Putamen (tissue), 1 donor: Measurements from ENCODE around the gene SYK.

Experiments used
- DNase-seq: peaks from one replicate; pipeline ENCODE4 v3.0.0-alpha.2; 2016; ENCODE audit warnings: low spot score

Gene SYK

DNA sequence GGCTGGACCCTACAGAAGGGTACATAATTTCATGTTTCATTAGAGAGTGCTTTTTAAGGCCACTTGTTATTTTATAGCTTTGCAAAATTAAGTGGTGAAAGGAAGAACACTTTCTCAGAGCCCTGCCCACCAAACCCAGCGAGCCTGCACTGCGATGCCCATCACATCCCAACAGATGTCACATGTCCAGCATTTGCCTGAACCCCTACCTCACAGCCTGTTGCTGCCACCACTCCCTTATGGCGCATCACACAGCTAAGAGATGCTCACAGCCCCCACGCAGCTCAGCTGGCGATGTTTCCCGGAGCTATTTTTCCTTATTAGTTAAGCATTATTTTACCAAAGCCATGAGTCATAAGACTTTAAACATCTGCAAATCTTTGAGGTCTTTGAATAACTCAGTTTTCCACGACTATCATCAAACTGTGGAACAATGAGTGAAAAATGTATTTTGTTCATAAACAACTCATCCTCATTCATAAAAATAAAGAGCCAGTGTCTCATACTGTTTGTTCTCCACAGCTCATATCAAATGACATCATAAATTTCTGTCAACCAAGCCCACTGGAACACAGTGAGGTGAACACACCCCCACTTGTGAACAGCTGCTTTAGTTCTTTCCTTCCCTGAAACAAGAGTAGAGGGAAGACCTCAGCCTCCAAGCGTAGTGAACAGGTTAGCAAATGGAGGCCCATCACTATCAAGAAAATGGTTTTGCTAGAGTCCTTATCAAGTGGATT is 104.9 kb downstream of the SYK start:
- no peak for DNase-seq

DNA sequence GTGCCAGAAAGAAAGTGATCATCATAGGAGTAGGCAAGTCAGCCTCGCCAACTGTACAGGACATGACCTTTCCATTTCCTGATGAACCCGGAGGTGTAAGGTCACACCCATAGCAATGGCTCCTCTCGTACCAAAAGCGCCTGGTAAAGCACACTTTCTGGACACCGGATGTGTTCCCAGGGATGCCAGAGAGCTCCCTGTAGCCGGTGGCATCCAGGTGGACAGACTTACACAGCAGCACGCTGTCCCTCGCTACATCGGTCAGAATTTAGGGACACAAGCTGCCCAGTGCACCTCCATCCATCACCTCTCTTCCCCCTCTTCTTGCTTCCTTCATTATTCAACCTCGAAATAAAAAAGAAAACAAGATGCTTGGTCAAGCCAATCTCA is 105.4 kb downstream of the SYK start:
- DNase-seq: no peak

DNA sequence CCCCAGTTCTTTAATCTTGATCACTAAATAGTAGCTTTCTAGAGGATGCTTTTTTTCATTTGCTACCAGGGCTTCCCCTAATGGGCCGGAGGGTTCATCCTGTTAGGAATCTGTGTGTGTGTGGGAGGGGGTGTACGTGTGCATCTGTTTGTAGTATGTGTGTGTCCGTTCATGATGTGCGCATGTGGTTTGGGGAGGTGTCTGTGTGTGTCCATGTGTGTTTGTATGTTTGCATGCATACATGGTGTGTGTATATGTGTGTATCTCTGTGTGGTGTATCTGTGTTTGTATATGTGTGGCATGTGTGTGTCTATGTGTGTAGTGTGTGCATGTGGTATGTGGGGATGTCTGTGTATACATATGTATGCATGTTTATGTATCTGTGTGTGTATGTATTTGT is 106.2 kb downstream of the SYK start:
- no peak for DNase-seq

DNA sequence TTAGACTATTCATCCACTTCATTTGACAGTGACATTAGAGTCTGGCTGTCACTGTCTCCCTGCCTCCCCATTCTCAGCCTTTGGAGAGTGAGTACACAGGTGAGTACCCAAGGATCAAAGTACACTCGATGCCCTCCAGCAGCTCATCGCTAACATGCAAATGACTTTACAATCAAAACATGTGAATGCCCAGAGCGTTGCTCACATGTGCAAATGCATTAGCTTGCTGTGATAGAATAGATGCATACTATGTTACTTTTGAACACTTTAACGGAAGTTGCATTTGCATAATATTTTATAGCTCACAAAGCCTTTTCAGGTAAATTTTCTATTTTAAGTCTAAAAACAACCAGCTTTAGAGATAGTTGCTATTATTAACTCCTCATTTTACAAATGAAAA is 107.6 kb downstream of the SYK start:
- no peak for DNase-seq

DNA sequence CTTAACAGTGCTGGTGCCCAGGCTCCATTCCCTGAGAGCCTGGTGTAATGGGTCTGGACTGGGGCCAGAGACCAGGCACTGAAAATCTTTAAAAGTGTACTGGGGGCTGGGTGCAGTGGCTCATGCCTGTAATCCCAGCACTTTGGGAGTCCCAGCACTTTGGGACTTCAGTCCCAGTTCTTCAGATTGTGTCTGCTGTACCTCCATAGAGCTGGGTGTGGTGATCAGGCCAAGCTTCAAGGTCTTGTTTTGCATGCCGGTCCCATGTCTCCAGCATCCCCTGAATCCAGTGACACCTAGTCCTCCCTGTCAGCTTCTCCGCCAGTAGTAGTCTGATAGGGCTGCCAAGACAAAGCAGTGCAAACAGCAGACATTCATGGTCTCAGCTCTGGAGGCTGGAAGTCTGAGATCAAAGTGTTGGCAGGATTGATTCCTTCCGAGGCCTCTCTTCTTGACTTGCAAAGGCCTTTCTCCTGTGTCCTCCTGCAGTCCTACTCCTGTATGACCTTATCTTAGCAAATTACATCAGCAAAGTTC is 108.2 kb downstream of the SYK start:
- no peak for DNase-seq

DNA sequence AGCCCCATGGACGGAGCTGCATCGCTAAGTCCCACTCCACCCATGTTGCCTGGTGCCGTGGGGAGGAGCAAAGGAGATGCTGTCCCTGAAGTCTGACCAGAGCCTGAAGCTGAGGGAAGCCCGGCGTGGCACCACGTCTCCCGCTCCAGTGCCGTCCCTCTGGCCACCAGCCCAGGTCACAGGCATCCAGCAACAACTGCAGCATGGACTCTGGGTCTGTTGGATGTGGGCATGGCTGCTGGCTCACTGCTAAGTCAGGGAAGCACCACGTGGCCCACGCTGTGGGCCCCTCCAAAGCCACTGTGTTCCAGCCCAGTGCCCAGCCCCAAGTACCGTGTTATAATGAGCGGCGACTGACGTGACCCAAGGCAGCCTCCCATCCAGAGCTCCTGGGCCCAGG is 112.6 kb downstream of the SYK start:
- no peak for DNase-seq

DNA sequence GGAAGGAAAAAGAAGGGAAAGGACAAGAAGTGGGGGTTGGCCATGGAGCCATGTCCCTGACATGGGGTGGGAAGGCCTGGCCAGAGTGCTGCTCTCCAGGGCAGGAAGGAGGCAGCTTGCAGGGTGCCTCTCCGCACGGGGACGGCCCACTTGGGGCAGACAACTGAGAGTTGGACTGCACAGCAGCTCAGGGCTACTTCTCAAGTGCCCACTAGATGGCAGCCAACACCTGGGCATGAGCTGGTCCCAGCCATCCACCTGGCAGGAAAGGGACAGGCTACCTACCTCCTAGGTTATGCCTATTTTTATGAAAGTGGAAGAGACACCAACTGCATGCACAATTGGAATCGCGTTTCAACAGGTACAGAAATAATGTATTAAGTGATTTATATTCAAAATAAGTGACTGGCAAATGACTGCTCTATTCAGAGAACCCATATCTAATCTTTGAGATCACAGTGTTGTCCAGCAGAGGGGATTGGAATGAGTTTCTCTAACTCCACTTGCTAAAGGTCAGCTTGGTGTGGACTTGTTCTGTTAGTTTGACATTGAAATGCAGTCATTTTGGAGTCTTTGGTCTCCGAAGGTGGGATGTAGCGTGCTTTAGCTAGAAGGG is 113.4 kb downstream of the SYK start:
- DNase-seq: peak; percentile 46

DNA sequence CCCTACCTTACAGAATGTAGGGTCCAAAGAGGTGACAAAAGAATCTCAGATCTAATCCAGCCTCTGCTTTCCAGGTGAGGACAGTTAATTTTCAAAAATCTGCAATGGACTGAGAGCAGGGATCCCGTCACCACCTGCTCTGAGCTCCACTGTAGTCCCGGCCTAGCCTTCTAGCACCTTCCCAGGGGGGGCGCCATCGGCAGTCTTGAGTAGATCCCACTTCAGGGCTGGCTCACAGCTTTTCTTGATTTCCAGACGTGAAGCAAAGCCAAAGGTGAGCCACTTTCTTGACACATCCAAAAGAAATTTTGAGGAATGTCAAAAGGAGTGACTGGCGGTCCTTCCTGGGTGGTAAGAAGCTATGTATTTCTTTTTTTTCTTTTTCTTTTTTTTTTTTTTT is 114.1 kb downstream of the SYK start:
- no peak for DNase-seq

DNA sequence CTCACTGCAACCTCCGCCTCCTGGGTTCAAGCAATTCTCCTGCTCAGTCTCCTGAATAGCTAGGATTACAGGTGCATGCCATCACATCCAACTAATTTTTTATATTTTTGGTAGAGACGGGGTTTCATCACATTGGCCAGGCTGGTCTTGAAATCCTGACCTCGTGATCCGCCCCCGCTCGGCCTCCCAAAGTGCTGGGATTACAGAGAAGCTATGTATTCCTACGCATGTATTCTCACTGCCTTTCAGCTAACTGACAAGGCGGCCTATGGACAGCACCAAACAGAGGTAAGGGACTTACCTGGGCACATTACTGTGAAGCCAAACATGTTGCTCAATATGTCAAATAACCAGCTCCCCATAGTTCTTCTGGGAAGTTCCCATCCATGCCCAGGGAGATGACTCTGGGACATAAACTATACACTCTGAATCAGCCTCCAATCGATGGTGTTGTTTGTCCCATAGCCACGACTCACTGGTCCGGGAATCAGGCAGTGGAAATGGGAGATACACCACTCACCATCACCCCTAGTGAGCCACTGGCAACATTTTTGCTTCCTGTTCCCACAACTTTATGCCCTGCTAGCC is 114.6 kb downstream of the SYK start:
- DNase-seq: no peak

DNA sequence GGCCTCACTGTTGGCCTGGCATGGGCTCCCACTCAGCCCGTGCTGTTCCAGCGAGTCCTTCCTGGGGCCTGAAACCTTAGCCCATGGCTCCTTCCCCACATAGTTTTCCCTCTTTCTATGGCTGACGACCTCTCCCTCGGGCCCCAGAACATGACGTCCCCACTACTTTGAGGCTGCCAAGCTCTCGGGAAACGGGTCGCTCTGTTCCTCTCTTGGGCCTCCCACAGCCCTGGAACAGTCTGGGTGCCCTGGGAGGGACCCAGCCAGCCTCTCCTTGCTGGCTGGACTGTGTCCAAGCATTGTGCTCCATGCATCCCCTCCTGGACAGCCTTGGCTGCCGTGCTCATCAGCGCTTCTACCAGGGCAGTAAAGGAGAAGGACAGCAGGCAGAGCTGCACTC is 118.3 kb downstream of the SYK start:
- DNase-seq: peak; percentile 7

DNA sequence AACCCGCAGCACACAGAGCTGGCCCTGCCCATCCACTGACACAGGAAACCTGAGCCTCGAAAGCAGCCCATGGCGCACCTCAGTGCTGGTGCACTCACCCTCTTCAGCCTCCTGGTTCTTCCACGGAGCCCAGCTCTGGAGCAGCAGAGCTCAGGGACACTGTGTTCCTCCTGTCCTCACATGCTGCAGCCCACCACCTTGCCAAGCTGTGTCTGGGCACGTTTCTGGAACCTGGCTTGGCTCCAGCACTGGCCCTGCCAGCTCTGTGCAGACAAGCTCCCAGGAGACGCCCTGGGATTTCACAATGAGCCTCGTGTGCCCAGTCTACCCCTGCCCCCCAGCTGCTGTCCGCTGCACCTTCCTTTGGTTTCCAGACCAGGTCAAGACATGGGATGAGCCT is 119.5 kb downstream of the SYK start:
- peak; percentile 9 for DNase-seq

DNA sequence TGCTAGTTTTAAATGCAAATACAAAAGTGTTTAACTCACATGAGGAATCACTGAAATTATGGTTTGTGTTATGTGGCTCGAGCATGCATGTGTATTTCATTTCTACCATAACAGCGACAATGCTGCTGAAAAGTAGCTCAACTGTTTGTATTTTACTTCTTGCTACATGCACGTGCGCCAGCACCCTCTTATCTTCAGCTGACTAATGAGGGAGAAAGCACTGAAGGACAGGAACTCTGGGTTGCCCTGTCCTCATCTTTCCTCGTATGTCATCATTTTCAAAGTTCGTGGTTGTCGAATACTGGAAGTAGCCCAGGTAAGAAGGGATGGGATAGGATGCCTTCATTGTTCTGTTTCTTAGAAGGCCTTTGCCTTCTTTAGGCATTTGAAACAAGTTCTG is 120.3 kb downstream of the SYK start:
- no peak for DNase-seq

DNA sequence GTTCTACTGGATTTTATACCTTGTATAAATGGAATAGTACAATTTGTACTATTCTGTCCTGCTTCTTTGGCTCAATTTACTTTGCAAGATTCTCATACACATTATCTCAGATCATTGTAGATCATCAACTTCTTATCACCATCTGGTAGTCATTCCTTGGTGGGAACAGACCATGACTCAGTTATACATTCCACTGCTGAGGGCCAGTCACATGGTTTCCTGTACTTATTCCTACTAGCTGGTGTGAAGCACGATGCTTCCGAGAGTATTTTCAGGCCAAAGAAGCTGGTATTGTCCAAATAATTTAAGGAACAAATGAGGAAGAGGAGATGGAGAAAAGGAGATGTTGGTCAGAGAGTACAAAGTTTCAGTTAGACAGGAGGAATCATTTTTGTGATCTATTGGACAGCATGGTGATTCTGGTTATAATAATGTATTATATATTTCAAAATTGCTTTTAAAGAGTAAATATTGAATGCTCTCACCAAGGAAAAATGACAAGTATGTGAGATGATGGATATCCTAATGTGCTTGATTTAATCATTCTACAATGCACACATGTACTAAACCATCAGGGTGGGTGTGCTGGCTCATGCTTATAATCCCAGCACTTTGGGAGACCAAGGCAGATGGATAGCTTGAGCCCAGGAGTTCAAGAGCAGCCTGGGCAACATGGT is 124.1 kb downstream of the SYK start:
- DNase-seq: no peak

DNA sequence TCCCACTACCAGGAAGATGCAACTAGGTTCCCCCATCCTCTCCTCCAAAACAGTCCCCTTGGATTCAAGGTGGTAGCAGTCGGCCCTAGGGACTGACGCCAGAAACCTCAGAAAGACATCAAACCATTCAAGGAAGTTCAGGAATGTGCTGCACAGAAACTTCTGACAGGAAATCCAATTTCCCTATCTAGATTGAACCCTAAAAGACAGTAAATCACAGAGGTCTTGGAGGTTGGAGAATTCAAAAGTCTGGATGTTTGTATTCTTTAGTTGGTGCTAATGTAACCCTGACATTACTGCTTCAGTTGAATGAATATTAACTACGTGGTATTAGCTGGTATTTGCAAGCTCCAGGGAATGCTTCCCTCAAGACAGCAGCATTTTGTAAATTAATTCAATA is 125.3 kb downstream of the SYK start:
- no peak for DNase-seq

DNA sequence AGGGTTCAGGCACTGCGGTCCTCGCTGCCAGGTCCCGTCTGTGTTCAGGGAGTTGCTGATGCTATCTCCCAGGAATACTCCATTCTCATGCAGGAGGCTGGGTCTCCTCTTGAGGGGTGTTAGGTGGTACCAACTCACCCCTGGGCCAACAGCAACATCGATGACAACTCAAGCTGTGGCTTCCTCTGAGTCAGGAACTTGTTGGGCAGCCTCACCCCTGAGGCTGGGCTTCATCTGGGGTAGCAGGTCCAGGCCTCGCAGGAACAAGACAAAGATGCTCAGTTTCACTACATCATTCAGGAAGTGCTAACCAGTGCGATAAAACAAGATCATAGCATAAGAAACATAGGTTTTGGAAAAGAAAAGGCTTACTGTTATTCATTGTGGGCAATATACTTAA is 125.9 kb downstream of the SYK start:
- no peak for DNase-seq

DNA sequence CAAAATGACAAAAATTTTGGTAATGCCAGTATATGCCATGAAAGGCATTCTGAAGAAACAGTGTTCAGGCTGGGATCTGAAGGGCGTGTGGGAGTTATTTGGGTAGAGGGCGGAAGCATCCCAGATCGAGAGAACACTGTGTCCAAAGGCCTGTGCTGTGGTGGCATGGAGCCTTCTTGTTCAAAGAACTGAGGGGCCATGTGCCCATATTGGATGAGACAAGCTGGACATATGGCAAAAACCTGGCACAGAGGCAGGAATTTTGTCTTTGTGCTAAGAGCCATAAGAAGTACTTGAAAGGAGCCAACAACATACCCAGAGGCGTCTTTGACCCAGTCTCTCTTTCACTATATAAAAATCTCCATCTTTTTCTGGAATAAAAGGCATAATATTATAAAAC is 128.0 kb downstream of the SYK start:
- no peak for DNase-seq

DNA sequence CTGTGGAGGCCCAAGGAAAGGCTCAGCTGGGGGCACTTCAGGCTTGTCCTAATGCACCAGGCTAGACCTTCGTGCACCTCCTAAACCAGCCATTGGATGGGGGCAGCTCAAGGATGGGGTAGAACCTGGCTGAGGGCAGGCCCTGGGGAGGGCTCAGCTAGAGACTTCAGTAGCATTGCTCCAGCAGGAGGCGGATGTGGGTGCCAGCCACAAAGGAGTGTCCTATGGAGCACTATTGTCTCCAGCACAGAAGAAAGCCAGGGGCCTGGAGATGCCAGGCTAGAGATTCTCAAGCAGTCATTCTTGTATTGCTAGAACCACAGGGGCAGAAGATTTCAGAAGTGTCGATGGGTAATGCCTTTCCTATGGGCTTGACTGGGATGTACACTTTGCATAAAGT is 131.8 kb downstream of the SYK start:
- DNase-seq: no peak

DNA sequence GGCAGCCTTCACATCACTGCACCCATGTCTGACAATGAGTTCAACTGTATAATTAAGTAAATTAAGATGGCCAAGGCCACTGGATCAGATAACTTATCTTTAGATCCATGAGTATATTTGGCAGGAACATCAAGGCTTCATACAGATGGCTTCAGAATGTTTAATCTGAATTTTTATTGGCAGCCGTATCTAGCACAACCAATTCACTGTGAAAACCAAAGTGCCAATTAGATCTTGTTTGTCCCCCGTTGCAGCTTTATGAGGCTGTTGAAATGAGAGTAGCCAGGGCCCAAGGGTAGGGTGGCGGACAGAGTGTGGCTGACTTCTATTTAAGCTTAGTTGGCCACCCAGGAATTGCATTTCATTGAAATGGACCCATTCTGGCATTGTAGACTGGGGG is 137.7 kb downstream of the SYK start:
- DNase-seq: no peak

DNA sequence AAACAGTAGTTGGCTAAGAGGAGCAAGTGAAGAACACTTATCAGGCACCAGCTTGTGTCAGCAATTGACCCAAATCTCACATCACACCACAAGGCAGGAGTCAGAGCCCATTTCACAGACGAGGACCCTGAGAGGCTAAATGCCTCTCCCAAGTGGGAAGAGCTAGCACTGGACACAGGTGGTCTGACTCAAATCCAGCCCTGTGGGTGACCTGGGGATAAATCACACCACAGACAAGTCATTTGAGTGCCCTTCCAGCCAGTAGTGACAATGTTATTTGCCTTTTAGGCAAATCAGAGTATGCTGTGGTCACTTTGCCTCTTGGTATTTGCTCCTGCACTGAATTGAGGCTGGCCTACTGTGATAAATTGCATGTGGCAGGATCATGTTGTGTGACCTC is 138.7 kb downstream of the SYK start:
- no peak for DNase-seq

DNA sequence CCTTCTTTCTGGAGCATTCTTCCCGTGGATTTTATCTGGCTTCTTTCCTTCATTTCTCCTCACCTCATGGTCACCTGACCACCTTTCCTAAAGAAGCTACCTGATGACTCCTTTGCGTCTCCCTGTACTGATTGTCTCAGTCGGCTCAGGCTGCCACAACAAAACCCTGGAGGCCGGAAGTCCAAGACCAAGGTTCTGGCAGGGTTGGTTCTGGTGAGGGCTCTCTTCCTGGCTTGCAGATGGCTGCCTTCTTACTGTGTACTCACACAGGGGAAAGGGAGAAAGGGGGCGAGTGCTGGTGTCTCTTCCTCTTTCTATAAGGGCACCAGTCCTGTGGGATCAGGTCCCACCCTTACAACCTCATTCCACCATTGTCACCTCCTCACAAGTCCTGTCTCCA is 140.0 kb downstream of the SYK start:
- no peak for DNase-seq

DNA sequence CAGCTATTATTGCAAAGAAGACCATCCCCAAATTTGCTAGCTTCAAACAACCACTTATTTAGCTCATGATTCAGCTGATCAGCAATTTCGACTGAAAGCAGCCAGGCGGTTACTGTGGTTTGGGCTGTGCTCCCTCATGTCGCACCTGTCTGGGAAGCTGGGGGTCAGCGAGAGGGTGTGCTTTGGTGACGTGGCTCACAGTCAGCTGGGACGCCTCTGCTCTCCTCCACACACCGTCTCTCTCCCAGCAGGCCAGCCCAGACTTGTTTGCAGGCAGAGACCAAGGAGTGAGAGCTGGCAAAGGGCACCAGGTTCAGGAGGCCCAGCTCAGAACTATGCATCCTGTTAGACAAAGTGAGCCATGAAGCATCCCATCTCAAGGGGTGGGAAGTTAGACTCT is 140.9 kb downstream of the SYK start:
- DNase-seq: no peak

DNA sequence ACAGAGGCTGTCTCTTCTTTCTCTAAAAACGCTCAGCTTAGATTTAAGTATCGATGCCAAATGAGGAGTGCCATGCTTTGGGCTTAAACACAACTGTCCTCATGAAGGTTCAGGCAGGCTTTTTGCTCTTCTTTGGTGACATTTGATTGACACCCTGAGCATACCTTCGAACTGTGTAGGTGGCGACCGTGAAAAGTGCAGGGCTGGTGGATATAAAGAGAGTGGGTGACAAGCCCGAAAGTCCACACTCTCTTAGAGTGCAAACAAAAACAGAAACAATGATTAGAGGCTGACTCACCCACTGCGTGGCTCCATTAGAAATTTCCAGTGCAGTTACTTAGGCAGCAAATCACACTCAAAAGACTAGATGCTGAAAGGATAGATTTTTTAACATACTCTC is 141.7 kb downstream of the SYK start:
- DNase-seq: no peak

DNA sequence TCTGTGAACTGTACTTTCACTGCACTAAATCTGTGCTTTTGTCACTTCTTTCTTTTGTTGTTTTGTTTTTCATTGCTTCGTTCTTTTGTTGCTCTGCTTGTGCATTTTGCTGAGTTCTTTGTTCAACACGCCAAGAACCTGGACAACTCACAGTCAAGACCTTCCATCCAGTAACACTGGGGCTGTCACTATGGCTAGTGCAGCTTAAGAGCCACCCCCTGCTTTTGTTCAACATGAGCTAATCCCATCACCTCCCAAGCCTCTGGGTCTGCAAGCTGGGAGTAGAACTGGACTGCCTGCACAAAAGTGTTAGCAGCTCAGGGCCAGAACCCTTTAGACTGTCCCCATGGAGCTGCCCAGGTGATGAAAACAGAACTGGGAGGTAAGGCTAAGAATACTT is 143.7 kb downstream of the SYK start:
- no peak for DNase-seq
